A549 (cell line): Measurements from ENCODE around the gene WDR70.

ENCODE experiments used
- ESRRA ChIP-seq: fragments of 150-350 bp; IDR thresholded peaks from 2 replicates; pipeline ENCODE4 v1.6.1; 2014; ENCODE audit warnings: mild to moderate bottlenecking, low read length, borderline replicate concordance
- RCOR1 ChIP-seq: fragments of 150-350 bp; IDR thresholded peaks from 2 replicates; pipeline ENCODE4 v1.6.1; 2014; ENCODE audit warnings: antibody characterized with exemption, low read length, low read depth
- TF ChIP-seq, protein P1 (sequence below): fragments of 450-650 bp; IDR thresholded peaks from 2 replicates; pipeline ENCODE4 v1.6.1; 2014; ENCODE audit warnings: antibody characterized with exemption
- TF ChIP-seq, protein P2 (sequence below): fragments of 150-350 bp; IDR thresholded peaks from 2 replicates; pipeline ENCODE4 v1.6.1; 2014; ENCODE audit warnings: low read depth, mild to moderate bottlenecking, low read length
- TF ChIP-seq, protein P3 (sequence below): fragments of >200 bp; sonication (Bioruptor Twin); formaldehyde crosslinking; IDR thresholded peaks from 3 replicates; pipeline ENCODE4 v1.5.1; 2016

DNA sequence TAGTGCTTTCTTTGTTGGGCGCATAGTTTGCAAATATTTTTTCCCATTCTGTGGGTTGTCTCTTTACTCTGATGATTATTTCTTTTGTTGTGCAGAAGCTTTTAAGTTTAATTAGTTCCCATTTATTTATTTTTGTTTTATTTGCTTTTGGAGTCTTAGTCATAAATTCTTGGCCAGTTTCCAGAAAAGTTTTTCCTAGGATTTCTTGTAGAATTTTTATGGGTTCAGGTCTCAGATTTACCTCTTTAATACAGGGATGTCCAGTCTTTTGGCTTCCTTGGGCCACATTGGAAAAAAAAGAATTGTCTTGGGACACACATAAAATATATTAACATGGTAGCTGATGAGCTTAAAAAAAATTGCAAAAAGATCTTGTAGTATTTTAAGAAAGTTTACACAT lies 122.0 kb downstream of the WDR70 start:
- TF ChIP-seq, protein P1, sequence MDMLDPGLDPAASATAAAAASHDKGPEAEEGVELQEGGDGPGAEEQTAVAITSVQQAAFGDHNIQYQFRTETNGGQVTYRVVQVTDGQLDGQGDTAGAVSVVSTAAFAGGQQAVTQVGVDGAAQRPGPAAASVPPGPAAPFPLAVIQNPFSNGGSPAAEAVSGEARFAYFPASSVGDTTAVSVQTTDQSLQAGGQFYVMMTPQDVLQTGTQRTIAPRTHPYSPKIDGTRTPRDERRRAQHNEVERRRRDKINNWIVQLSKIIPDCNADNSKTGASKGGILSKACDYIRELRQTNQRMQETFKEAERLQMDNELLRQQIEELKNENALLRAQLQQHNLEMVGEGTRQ: no peak
- TF ChIP-seq, protein P2, sequence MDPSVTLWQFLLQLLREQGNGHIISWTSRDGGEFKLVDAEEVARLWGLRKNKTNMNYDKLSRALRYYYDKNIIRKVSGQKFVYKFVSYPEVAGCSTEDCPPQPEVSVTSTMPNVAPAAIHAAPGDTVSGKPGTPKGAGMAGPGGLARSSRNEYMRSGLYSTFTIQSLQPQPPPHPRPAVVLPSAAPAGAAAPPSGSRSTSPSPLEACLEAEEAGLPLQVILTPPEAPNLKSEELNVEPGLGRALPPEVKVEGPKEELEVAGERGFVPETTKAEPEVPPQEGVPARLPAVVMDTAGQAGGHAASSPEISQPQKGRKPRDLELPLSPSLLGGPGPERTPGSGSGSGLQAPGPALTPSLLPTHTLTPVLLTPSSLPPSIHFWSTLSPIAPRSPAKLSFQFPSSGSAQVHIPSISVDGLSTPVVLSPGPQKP: no peak
- TF ChIP-seq, protein P3, sequence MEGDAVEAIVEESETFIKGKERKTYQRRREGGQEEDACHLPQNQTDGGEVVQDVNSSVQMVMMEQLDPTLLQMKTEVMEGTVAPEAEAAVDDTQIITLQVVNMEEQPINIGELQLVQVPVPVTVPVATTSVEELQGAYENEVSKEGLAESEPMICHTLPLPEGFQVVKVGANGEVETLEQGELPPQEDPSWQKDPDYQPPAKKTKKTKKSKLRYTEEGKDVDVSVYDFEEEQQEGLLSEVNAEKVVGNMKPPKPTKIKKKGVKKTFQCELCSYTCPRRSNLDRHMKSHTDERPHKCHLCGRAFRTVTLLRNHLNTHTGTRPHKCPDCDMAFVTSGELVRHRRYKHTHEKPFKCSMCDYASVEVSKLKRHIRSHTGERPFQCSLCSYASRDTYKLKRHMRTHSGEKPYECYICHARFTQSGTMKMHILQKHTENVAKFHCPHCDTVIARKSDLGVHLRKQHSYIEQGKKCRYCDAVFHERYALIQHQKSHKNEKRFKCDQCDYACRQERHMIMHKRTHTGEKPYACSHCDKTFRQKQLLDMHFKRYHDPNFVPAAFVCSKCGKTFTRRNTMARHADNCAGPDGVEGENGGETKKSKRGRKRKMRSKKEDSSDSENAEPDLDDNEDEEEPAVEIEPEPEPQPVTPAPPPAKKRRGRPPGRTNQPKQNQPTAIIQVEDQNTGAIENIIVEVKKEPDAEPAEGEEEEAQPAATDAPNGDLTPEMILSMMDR: no peak
- no peak for TF ChIP-seq ESRRA
- no peak for TF ChIP-seq RCOR1
